Measurements from ENCODE around the gene KCNIP4.

KCNIP4 gene

DNA sequence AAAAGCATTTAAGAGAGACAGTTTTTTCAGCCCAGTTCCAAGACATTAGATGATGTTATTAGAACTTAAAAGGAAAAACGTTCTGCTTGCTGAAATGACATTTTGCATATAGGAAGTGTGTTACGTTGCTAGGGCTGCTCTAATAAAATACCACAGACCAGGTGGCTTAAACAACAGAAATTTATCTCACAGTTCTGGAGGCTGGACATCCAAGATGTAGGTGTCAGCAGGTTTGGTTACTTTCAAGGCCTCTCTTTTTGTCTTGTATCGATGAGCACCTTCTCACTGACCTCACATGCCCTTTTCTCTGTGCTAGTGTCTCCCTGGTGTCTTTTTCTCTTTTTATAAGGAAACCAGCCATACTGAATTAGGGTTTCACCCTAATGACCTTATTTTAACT, 1043.6 kb downstream of the KCNIP4 start:
- DNase-seq (ENCODE audit: low spot score): no peak
- TF ChIP-seq, protein P1, sequence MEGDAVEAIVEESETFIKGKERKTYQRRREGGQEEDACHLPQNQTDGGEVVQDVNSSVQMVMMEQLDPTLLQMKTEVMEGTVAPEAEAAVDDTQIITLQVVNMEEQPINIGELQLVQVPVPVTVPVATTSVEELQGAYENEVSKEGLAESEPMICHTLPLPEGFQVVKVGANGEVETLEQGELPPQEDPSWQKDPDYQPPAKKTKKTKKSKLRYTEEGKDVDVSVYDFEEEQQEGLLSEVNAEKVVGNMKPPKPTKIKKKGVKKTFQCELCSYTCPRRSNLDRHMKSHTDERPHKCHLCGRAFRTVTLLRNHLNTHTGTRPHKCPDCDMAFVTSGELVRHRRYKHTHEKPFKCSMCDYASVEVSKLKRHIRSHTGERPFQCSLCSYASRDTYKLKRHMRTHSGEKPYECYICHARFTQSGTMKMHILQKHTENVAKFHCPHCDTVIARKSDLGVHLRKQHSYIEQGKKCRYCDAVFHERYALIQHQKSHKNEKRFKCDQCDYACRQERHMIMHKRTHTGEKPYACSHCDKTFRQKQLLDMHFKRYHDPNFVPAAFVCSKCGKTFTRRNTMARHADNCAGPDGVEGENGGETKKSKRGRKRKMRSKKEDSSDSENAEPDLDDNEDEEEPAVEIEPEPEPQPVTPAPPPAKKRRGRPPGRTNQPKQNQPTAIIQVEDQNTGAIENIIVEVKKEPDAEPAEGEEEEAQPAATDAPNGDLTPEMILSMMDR (conservative IDR thresholded peaks at IDR 0.05; ENCODE audit: low read depth): no peak
- ChIA-PET POLR2A (ENCODE audit: low non-redundant PET) (no interaction called here), CTCF (no interaction called here)
- H3K27ac ChIP-seq: no peak overlapping the region

DNA sequence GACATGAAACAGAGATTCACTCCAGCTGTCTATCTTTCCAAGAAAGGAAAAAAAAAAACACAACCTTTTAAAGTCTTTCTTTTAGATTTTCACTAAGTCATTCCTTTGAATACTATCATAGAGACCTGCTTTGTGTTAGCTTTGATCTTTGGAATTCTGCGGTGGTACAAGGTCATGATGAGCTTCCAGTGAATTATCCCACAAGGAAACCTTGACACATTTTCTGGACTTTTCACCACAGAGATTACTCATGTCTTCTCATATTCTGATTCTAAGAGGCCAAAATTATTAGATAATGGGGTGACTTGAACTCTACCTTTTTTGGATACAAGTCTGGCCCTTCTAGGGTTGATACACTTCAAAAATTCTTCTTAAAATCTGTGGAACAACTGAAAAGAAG, 1046.7 kb downstream of the KCNIP4 start:
- POLR2A ChIA-PET (ENCODE audit: low non-redundant PET): no interaction called here
- TF ChIP-seq, protein P1 (conservative IDR thresholded peaks at IDR 0.05; ENCODE audit: low read depth): no peak
- H3K27ac ChIP-seq: no peak overlapping the region
- DNase-seq (ENCODE audit: low spot score): no peak
- CTCF ChIA-PET: no interaction called here

DNA sequence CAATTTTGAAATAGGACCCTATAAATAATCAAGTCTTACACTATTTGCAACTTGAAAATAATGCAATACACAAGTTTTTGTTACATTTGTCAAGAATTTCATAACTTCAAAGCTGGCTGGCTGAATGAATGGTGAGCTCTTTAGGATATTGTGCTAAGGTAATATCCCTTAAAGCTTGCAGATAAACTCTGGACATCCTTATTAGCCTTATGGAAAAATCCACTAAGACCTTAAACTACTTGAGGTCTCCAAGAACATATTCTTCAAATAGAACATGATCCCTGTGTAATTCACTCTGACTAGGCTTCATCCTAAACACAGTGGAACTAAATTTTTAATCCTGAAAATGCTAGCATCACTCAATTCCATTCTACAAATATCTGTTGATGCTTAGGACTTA, 1049.0 kb downstream of the KCNIP4 start:
- POLR2A ChIA-PET (ENCODE audit: low non-redundant PET): no interaction called here
- TF ChIP-seq, protein P1 (conservative IDR thresholded peaks at IDR 0.05; ENCODE audit: low read depth): no peak
- CTCF ChIA-PET: no interaction called here
- no peak overlapping the region for H3K27ac ChIP-seq
- DNase-seq (ENCODE audit: low spot score): no peak

DNA sequence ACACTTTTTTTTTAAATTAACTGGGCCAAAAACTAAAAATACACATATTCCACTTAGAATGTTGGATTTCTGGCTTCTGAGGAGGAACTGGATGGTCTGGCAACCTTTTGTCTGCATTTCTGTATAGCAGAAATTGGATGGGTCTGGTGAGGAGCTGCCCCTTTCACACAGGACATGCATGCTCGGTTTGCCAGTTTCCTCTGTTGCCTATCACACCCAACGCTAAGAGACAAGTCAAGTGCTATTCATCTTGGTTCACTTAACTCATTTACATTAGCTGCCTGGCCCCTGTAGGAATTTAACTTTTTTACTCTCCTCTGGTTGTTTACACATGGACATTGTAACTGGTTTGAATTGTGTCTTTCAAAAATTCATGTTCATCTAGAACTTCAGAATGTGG, 1052.6 kb downstream of the KCNIP4 start:
- no peak overlapping the region for H3K27ac ChIP-seq
- POLR2A ChIA-PET (ENCODE audit: low non-redundant PET): no interaction called here
- CTCF ChIA-PET: interaction anchor here (0.7 kb wide), 1 partner anchor 28 kb away, joined by 5 read pairs; no protein-coding TSS in a partner anchor
- TF ChIP-seq, protein P1 (conservative IDR thresholded peaks at IDR 0.05; ENCODE audit: low read depth): no peak
- DNase-seq (ENCODE audit: low spot score): no peak

DNA sequence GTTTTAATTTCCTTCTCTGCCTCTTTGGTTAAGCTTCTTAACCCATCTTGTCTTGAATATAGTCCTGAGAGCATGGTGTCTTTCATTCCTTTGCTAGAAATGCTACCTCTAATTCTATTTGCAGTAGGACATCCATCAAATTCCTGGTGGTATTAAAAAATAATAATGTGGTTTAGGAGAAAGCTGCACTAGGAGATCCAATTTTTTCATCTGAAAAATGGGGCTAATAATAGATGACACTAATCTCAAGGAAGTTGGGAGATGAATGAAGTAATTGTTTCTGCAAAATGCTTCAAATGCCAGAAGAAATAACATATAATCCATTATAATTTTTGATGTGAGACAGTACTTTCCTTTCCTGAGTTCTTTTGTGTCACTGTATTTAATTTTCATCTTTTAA, 1053.4 kb downstream of the KCNIP4 start:
- H3K27ac ChIP-seq: no peak overlapping the region
- CTCF ChIA-PET: interaction anchor here (0.6 kb wide), 1 partner anchor 395 kb away, joined by 3 read pairs; no protein-coding TSS in a partner anchor
- TF ChIP-seq, protein P1 (conservative IDR thresholded peaks at IDR 0.05; ENCODE audit: low read depth): no peak
- POLR2A ChIA-PET (ENCODE audit: low non-redundant PET): no interaction called here
- DNase-seq (ENCODE audit: low spot score): no peak

DNA sequence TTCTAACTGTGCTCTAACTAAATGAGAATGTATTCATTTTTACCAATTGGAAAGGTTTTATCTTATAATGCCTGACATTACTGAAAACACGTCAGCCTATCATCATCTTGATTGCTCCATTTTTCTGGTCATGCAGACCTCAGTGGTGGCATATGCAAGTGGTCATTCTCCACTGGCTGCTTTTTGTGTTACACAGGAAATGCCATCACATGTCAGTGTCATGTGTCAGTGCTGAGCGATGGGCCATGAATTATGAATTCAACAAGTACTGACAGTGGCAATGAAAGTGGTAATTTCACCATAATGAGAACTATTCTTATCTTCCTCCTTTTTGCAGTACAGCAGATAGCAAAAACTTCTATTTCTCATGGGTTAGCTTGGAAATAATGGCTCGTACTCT, 1057.8 kb downstream of the KCNIP4 start:
- CTCF ChIA-PET: no interaction called here
- POLR2A ChIA-PET (ENCODE audit: low non-redundant PET): no interaction called here
- TF ChIP-seq, protein P1 (conservative IDR thresholded peaks at IDR 0.05; ENCODE audit: low read depth): no peak
- no peak for DNase-seq (ENCODE audit: low spot score)
- no peak overlapping the region for H3K27ac ChIP-seq

DNA sequence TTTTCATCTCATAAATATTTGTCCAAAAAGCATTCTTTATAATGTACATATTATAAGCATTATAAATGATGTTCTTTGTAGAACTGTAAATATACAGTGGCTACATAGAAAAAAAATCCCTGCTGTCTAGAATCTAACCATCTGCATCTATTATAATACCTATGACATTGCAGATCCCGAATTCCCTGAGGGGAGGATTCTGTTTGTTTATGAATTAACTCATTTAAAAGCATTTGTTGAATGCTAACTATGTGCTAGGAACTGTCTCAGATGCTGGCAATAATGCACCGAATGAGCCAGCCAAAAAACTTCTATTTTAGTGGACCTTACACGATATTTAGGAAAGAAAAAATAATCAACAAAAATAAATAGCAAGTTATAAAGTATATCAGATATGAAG, 1058.7 kb downstream of the KCNIP4 start:
- no peak for DNase-seq (ENCODE audit: low spot score)
- CTCF ChIA-PET: no interaction called here
- TF ChIP-seq, protein P1 (conservative IDR thresholded peaks at IDR 0.05; ENCODE audit: low read depth): no peak
- POLR2A ChIA-PET (ENCODE audit: low non-redundant PET): no interaction called here
- H3K27ac ChIP-seq: no peak overlapping the region
